Spleen (tissue), 7 donors: Measurements from ENCODE around the gene PACS1.

Experiments used
- CTCF ChIP-seq, 11 experiments: fragments of 200-600 bp in 7 of 11; fragments of 450-650 bp in 4 of 11; sonication (generic) in 4 of 11; IDR thresholded peaks in 8 of 11; conservative IDR thresholded peaks in 3 of 11; 1 replicate in 7 of 11; 2 replicates in 4 of 11; pipeline versions ENCODE4 v1.4.0 to v1.8.0; 2016 to 2021; ENCODE audit warnings: antibody characterized with exemption in 11 of 11, inconsistent platforms in 4 of 11, mild to moderate bottlenecking in 1 of 11
- POLR2A ChIP-seq, 3 donors: fragments of 450-650 bp; IDR thresholded peaks; one replicate each; pipeline ENCODE4 v1.5.1; 2017; ENCODE audit warnings: antibody characterized with exemption in 3 of 3, mild to moderate bottlenecking in 1 of 3
- donor health status: DM: no; HTN: no; CAD: no; lungs with moderate emphysema.
- donor health status: DM: no; HTN: no; CAD: no.
- donor health status: DM: no; HTN: no; CAD: no.

- no peak for TF ChIP-seq CTCF (IDR thresholded peaks at IDR 0.05 in 8 of 11, conservative IDR thresholded peaks at IDR 0.05 in 3 of 11)
- no peak for TF ChIP-seq POLR2A (IDR thresholded peaks at IDR 0.05)
These were observed 160.9 kb downstream of the PACS1 start for GRCh38 chr11:66230978-66231377.
